ENCODE measurements around the gene FOXN1. TPM values are rescaled to one million over a fixed set of nuclear protein-coding genes. Genes with fewer than 3 reads are reported as not detected.

Gene FOXN1
- total and polyA plus RNA-seq, 2 of the 4 experiments (the other 2 are of a cell fraction), result not detected

- Histone ChIP-seq H3K36me3 (ENCODE audit: control insufficient read depth, insufficient read depth, low read length) (no peaks in the 10 kb centered on the region), H4K5ac (ENCODE audit: low read depth, low read length) (no peak overlapping the region), H3K4me2 (ENCODE audit: low read depth, low read length) (no peak overlapping the region), H3K9me3 (ENCODE audit: control insufficient read depth, insufficient read depth, low read length) (no peaks in the 10 kb centered on the region), H2AK9ac (replicated peaks; ENCODE audit: low read depth, low read length, poor library complexity) (peak overlapping the region; percentile 65), H3K9me1 (ENCODE audit: insufficient read depth, low read length) (no peaks in the 10 kb centered on the region), H2BK15ac (ENCODE audit: low read depth, low read length) (no peak overlapping the region), H2BK20ac (ENCODE audit: low read depth, low read length) (no peak overlapping the region), H3K79me1 (ENCODE audit: low read depth in 1 of 2, low read length in 2 of 2) (no peaks in the 10 kb centered on the region), H3K14ac (replicated peaks; ENCODE audit: low read depth, low read length) (no peak overlapping the region), H2BK120ac (ENCODE audit: low read depth, low read length) (no peak overlapping the region), H4K8ac (ENCODE audit: low read depth in 2 of 2, low read length in 2 of 2) (no peak overlapping the region), H3K4me1 (ENCODE audit: control insufficient read depth, insufficient read depth, low read length) (no peaks in the 10 kb centered on the region), H3K4me3 (ENCODE audit: insufficient read depth, low read depth, low read length) (no peak overlapping the region), H2AK5ac (ENCODE audit: low read depth, low read length) (no peak overlapping the region), H3K9ac (ENCODE audit: low read depth, low read length) (no peak overlapping the region), H4K20me1 (ENCODE audit: insufficient read depth, low read length) (no peaks in the 10 kb centered on the region), H4K91ac (ENCODE audit: insufficient read depth, low read depth, low read length) (no peak overlapping the region), H2AFZ (replicated peaks; ENCODE audit: low read length, poor library complexity) (no peak overlapping the region), H3K23ac (ENCODE audit: low read depth, low read length) (no peak overlapping the region; the same call in 1 of the 2 replicates), H3K56ac (ENCODE audit: extremely low read depth, insufficient read depth, low read length) (no peak overlapping the region), H3K18ac (ENCODE audit: low read depth, low read length) (no peak overlapping the region), H3K27me3 (ENCODE audit: control insufficient read depth, insufficient read depth, low read length) (peaks cover 65% of the 10 kb centered on the region), H2BK5ac (ENCODE audit: low read depth, low read length, poor library complexity, severe bottlenecking) (no peak overlapping the region), H3K27ac (ENCODE audit: insufficient read depth, low read length) (no peak overlapping the region), H3K4ac (ENCODE audit: low read depth, low read length) (no peak overlapping the region)
- no TSS peak for BruUV-seq (replicated peaks)
- dilution Hi-C loops (cut with HindIII; ENCODE audit: low sequenced_read_pairs, unreplicated experiment), result no loop called here
- intact Hi-C loops (cut with micrococcal nuclease), result no loop called here
- TF ChIP-seq BHLHE40 (IDR thresholded peaks at IDR 0.05; ENCODE audit: low read depth, low read length) (no peak), CHD1 (IDR thresholded peaks at IDR 0.05; ENCODE audit: low read depth, low read length) (no peak), MAZ (IDR thresholded peaks at IDR 0.05; ENCODE audit: borderline replicate concordance, low read depth, low read length) (no peak), RFX5 (IDR thresholded peaks at IDR 0.05; ENCODE audit: low read depth, low read length) (no peak), CEBPB (IDR thresholded peaks at IDR 0.05; ENCODE audit: low read depth, low read length) (no peak), POLR2A (IDR thresholded peaks at IDR 0.05; ENCODE audit: low read depth, low read length) (no peak), SMC3 (IDR thresholded peaks at IDR 0.05; ENCODE audit: low read depth, low read length) (no peak), MAFK (IDR thresholded peaks at IDR 0.05; ENCODE audit: low read depth, low read length) (no peak), MXI1 (IDR thresholded peaks at IDR 0.05; ENCODE audit: borderline replicate concordance, low read depth, low read length) (no peak), NFE2L2 (IDR thresholded peaks at IDR 0.05; ENCODE audit: low read depth, low read length) (no peak), ELK1 (IDR thresholded peaks at IDR 0.05; ENCODE audit: borderline replicate concordance, low read depth, low read length) (no peak), USF2 (IDR thresholded peaks at IDR 0.05; ENCODE audit: low read depth, low read length) (no peak), RAD21 (IDR thresholded peaks at IDR 0.05; ENCODE audit: low read length) (no peak), RCOR1 (IDR thresholded peaks at IDR 0.05; ENCODE audit: insufficient replicate concordance, low read length) (no peak), FOS (IDR thresholded peaks at IDR 0.05; ENCODE audit: low read depth, low read length) (no peak), CTCF (conservative IDR thresholded peaks at IDR 0.05; ENCODE audit: low read depth, low read length) (no peak)
- POLR2A ChIA-PET (ENCODE audit: unreplicated experiment), result no interaction called here
- ATAC-seq (ENCODE audit: low read depth), result no peak
- in situ Hi-C loops (cut with MboI; ENCODE audit: low sequenced_read_pairs), result no loop called here
- WGBS, 2 experiments (ENCODE audit: extremely low coverage in 2 of 2, insufficient read length in 1 of 2), result 67% methylated on average over 2 of the region's 3 CpGs; no CpG with 5 or more reads in 1 of the 2 experiments
- CTCF ChIA-PET, result interaction anchor here (0.9 to 1.4 kb wide), 3 partner anchors 52 to 75 kb away, joined by 3 read pairs; no protein-coding TSS in a partner anchor
- no peak for DNase-seq
Measured at GRCh38 chr17:28485049-28485448, 21.1 kb upstream of the FOXN1 start.
